Hippocampal formation (tissue), 2 donors: ENCODE data around the gene RACGAP1.
A peak's percentile ranks its signal among the peaks of the same experiment; 100 is the strongest.
"Not testable (repeated sequence)": the region's sequence is repeated elsewhere in the genome, so short reads cannot be mapped to it uniquely, and the experiment has no call there.

ENCODE experiments used
- DNase-seq, 2 donors: peaks; one replicate each; lab custom pipeline; 2025; lab: John Stamatoyannopoulos, UW

Gene RACGAP1

DNA sequence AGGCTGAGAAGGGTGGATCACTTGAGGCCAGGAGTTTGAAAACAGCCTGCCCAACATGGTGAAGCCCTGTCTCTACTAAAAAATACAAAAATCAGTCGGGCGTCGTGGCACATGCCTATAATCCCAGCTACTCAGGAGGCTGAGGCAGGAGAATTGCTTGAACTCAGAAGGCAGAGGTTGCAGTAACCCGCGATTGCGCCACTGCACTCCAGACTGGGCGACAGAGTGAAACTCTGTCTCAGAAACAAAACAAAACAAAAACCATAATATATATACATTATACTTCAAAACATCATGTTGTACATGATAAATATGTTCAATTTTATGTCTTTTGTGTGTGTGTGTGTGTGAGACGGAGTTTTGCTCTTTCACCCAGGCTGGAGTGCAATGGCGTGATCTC is 5.2 kb upstream of the RACGAP1 start:
- DNase-seq: not testable (repeated sequence)

DNA sequence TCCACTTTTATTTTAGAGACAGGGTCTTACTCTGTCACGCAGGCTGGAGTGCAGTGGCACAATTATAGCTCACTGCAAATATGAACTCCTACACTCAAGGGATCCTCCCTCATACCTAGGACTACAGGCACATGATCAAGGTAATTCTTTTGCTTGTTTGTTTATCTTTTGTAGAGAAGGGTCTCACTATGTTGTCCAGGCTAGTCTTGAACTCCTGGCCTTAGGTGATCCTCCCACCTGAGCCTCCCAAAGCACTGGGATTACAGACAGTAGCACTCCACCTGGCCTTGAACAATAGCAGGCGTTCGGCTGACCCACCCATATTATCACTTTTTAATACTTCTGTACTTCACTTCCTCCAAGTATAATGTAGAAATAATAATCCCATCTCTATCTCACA is 1.4 kb upstream of the RACGAP1 start:
- no peak for DNase-seq

DNA sequence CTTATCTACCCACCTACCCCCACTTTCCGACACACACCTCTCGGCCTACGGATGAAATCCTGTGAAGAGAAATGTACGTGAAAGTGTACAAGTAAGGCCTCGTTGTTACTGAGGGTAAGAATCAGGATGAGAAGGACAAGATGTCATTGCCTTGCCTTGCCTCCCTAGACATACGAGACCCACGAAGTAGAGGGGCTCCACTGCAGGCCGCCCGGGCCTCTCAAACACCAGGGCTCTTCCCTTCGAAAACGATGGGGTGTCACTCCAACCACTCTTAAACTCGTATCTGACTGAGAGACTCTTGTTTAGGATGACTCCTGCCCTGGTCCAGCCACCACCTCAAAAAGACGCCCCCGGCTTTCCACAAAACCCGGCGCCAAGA is 498 bp downstream of the RACGAP1 start:
- DNase-seq: no peak

DNA sequence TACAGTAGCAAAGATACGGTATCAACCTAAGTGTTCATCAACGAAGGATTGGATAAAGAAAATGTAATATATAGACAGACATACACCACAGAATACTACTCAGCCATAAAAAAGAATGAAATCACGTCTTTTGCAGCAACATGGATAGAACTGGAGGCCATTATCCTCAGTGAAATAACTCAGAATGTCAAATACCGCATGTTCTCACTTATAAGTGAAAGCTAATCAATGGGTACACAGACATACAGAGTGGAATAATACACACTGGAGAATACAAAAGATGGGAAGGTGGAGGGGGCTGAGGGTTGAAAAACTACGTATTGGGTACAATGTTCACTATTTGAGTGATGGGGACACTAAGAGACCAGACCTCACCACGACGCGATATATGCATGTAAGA is 1.1 kb downstream of the RACGAP1 start:
- DNase-seq: no peak

DNA sequence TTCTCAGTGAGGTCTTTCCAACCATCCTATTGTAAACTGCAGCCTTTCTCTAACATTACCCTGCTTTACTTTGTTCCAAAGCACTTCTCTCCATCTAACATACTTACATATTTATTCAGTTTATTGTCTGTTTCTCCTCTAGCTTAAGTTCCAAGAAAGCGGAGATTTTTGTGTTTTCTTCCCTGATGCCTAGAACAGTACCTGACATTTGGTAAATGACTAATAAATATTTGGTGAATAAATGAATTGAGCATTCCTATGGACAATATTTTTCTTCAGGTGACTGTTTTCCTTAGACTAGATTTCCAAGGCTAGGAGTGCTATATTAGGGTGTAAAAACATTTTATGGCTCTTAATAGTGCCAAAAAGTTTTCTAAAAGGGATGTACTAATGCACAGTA is 2.4 kb downstream of the RACGAP1 start:
- no peak for DNase-seq

DNA sequence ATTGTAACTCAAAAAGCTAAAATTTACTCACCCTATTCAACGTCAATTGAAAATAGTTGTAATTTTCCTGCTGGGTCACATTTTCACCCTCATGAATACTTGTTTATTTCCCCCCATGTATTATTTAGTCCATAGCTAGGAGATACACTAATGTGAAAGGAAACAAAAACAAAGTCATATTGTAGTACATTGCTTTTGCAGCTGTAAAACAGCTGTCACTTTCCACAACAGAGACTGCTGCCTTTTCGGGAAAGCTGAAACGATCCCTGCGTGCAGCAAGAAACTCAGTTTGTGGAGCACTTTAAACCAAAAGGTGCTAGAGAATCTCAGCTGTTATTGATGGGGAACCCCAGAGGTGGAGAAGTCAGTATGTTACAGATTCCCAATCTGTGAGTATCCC is 4.3 kb downstream of the RACGAP1 start:
- no peak for DNase-seq

DNA sequence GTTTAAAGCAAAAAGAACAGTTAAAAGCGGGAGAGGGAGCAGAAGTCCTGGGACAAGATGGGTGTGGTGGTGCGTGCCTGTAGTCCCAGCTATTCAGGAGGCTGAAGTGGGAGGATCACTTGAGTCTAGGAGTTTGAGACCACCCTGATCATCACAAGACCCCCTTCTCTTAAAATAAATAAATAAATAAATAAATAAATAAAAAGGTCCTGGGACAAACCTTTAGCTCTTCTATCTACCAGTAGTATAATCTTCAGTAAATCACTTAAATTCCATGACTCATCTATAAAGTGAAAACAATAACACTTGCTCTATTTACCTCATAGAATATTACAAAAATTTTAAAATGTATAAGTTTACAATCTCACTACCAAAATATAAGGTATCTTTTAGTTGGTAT is 5.8 kb downstream of the RACGAP1 start:
- DNase-seq: no peak

DNA sequence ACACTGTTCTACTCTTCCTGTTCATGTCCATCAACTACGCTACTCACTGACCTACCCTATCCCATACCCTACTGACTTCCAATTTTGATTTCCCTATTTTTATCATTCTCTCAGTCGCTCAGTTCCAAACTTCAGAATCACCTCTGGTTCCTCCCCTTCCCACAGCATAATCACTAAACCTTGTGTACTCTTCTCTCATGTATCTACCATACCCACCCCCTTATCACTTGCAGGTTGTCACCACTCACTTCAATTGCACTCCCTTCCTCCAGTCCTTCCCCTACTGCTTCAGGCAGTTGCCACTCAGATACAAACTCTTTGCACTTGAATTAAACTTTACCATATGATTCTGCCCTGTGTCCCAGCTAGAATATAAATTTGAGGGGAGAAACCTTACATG is 6.3 kb downstream of the RACGAP1 start:
- no peak for DNase-seq

DNA sequence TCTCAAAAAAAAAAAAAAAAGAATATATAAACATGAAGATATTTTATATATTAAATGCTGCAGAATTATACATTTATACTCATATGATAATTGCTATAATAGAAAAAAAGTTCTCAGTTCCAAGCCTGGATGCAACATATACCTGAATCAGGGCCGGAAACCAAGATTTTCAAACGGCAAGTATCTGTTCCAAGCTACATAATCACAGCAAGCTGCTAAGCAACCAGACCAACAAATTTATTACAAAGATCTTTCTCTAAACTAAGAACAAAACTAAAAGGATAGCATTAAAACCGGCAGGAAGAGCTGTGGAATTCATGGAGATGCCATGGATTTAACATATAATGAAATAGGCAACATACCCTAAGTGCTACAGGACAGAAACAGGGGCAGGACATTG is 7.1 kb downstream of the RACGAP1 start:
- no peak for DNase-seq

DNA sequence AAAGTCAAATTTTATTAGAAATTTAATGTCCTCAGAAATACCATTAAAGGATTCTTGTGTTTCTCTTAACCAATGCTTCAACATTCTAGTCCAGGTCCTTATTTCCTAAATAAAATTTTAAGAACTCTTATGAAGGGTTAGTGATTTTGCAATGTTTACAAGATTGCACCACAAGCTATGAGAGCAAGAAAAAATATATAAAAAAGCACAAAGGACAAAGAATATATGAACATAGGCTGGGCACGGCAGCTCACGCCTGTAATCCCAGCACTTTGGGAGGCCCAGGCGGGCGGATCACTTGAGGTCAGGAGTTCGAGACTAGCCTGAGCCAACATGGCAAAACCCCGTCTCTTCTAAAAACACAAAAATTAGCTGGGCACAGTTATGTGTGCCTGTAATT is 7.7 kb downstream of the RACGAP1 start:
- DNase-seq: no peak

DNA sequence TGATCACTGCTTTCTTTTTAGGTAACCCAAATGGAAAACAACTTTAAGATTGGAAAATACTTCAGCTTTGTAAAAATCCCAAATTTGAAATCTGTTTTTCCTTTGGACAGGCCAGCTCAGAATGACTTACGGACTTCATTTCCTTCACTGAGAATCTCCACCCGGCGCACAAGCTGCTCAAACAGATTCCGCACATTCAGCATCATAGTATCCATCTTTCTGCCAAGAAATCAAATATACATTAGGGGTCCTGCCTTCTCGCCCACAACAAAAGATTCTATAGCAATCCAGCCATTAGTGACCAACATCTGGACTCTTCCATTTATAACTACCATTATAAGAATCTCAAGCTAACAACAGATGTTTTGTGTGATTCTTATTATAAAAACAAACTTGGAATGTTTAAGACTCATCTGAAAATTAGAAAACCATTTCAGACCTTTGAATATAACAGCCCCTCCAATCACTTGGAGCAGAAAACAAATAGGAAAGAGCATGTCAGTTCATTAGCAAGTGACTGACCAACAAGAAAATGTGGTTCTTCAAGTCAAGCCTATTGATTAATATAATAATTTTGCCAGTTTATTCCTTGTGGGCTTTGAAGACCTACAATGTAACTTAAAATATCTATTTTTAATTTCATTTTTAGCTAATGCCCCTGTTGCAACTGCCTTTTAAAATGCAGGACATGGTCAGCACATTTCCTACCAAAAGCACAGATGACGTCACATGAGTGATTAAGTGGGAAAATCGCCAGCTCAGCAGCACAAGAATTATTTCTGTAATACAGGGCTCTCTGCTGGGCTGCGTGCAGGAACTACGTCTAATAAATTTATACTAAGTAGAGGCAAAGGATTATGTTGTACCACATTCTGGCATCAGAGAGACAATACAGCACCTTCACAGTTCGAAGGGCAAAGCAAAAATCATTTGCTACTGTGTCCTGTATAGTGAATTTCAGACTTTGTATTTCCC is 8.5 kb downstream of the RACGAP1 start:
- DNase-seq: peak; percentile 12 to 53

DNA sequence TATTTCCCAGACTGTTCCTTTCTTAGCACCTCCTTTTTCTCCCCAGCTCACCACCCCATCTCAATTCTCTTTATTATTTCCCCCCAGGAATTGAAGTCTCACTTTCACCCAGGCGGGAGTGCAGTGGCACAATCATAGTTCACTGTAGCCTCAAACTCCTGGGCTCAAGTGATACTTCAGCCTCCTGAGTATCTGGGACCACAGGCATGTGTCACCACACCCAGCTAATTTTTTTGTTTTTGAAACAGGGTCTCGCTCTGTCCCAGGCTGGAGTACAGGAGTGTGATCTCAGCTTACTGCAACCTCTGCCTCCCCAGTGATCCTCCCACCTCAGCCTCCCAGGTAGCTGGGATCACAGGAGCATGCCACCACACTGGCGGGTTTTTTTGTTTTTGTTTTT is 11.0 kb downstream of the RACGAP1 start:
- no peak for DNase-seq

DNA sequence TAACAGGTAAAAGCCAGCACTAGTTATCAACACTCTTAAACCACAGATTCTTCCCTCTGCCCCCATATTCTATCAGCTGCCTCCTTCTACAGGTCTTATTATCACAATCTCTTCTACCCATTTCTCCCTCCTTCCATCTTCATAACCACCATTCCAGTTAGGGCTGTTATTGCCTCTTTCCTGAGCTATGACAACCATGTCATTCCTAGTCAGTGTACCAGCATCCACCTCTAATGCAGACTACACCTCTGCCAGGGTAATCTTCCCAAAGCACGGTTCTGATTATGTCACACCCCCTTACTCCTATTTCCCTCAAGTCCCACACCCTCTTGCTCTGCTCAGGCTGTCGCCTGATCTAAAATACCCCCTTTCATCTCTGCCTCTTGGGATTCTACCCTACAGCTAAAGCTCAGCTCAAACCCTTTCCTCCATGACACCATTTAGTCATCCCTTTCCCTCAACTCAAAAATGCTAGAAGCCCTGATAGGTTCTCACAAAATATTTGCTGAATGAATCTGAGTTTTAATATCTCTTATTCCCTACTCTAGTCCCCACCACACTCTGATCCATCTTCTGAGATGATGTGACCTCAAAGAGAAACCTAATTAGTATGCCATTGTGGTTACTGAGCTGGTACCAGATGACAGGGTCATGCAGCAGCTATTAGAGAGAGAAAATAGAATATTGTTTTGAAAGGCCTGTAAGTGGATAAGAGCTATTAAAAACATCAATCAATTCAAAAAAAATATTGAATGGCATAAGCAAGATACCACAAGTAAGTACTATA is 11.7 kb downstream of the RACGAP1 start:
- no peak for DNase-seq

DNA sequence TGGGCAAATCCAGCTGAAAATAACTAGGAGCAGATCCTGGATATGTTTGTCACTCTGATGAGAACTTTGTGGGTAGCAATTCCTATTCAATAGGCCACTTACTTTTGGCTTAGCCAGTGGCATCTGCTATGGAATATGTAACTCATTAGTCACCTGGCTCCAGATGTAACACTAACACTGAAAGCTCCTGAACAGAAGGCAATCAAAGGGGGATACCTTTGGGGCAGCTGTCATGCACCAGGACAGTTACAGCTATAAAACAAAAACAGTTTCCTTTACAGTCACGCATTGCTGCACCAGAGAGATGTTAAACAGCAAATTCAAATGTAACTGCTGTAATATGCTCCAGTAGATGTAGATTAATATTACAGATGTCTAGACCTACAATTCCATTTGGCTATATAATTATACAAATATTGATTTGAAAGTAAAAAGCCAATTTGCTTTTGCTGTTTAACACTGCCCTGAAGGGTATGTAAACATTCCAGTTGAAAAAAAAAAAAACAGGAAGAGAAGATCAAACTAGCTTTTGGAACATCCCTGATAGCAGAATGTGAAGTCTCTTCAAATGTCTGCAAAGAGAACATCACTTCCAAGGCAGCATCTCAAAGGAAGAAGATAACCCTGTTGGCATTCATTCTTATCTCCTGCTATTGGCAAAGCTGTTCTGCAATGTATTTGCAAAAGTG is 18.4 kb downstream of the RACGAP1 start:
- no peak for DNase-seq

DNA sequence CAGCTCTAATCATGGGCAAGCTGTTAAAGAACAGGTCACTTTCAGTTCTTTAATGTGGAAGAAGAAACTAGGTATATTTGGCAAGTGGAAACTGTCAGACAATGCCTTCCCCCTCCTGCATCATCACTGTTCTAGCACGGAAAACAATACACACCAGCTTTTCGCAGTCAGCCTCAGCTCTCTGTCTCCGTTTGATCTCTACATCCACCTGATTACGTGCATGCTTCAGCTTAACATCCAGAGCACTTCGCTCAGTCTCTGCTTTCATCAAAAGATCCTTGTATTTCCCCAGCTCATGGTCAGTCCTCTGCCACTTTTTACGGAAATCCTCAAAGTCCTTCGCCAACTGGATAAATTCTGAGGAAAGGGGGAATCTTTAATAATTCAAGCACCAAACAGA is 19.0 kb downstream of the RACGAP1 start:
- no peak for DNase-seq

DNA sequence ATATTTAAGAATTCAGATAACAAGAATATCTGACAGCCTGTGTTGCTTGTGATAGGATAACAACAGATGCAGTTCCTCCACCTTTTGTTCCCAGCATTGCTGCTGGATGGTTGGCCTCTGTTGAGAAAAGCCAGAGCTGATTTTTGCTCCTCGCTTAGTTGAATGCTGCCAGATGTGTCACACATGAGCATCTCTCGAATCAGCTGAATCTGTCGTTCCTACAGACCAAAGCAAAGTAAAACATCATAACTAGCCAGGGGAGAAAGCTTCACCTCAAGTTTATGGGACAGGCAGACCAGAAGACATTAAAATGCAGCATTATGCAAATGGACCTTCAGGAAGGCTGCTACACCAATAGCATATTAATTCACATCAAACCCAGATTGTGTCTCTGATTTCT is 20.1 kb downstream of the RACGAP1 start:
- no peak for DNase-seq

DNA sequence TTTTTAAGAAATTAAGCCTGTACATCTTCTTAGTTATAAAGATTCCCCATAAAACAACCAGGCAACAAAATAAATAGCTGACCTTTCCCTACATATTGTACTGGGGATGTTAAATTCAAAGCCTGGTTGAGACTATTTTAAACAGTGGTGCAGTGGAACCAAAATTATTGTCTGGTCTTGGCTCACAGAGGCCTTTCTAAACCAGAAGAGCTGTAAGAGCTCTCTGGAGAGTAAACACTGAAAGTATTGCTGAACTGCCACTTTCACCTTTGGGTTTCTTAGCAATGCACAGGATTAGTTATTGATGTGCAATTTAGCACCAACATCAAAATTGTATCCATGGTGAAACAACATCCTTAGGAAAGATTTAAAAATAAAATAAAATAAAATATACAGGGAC is 20.6 kb downstream of the RACGAP1 start:
- DNase-seq: no peak

DNA sequence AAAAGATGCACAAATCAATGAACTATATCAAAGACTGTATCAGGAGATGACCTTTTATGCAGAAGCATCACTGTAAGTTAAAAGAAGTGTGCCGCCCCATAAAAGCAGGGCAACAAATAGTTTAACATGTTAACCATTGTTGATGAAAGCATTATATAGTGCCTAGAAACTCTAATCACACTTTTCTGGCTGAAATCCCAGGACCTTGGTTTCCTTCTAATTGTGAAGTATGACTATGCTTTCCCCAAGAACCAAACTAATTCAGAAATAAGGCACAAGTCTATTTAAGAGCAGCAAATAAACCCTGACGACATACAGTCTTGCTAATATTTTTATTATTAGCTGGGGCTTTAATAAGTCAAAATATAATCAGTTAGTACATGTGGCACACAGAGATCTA is 21.7 kb downstream of the RACGAP1 start:
- DNase-seq: no peak

DNA sequence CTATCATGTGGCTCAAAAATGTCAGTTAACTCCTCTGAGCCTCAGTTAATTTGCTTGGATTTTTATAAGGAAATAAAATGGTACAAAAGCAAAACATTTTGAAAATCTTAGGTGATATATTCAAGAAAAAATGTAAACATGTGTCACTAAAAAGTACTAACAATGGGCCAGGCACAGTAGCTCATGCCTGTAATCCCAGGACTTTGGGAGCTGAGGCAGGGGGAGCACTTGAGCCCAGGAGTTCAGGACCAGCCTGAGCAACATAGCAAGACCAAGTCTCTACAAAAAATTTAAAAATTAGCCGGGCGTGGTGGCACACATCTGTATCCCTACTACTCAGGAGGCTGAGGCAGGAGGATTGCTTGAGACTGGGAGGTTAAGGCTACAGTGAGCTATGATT is 26.8 kb downstream of the RACGAP1 start:
- no peak for DNase-seq

DNA sequence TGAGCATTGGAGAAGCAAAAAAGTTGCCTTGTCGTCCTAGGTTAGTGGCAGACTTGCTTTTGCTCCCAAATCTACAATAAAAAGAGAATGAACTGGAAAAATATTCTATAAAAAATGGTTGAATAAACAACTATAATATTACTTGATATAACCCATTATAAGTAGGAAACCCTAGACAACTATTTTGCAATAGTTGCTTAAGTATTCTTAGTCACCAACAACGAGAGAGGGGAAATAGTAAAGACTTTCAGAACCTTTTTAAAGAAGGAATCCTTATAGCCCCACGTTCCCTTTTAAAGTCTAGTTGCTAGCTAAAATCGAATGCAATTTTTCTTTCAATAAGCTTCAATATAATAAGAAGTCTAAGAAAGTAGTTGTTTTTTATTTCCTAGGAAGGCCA is 35.0 kb downstream of the RACGAP1 start:
- no peak for DNase-seq

DNA sequence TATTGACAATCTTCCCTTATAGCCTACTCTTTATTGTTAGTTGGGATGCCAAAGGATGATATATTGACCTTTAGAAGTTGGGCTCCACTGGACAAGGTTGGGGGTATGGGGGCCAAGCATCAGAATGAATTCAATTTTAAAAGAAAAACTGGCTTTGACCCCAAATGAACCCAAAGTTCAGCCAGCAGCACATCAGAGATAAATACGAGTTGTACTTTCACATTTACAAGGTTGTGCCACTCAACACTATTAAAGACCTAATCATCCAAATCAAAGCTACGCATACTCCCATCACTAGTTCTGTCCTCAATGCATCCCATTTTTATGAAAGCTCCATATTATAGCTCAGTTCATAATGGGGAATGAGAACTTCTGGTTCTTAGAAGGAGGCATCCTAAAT is 35.9 kb downstream of the RACGAP1 start:
- not testable (repeated sequence) for DNase-seq

DNA sequence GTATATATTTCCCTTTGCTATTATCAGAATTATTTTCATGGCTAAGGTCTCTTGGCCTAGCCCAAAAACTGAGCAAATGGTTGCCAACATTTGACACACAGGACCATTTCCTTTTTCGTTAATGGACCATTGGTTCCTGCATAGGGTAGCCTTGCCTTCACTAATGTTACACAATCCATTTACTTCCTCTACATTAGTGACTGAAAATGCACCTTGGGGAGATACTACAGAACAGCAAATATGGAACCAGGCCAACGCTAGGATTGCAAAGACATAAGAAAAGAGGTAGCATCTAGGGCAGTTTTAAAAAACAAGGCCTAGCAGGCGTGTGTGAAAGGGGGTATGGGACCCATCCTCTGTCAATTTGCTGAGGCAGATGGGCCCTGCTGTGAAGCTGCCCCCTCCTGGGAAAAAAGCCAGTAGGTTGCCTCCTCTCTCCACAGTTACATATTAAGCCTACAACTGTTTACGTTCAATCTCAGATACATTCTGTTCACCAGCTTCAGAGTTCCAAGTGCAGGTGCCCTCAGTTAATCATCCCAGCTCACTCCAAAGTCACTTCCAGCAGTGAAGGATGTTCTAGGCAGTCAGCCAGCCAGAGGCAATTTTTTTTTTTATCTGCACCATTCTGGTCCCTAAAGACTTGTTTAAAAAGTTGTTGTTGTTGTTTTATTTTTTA is 37.5 kb downstream of the RACGAP1 start:
- DNase-seq: no peak
